Cardiac septum (tissue), 1 donor: ENCODE data around the gene RFX1. TPM values are rescaled to one million over a fixed set of nuclear protein-coding genes. Genes with fewer than 3 reads are reported as not detected.
"Not testable (repeated sequence)": the region's sequence is repeated elsewhere in the genome, so short reads cannot be mapped to it uniquely, and the experiment has no call there.

Experiments
- DNase-seq: peaks from one replicate; pipeline ENCODE4 v3.0.0-alpha.2; 2020; ENCODE audit warnings: low spot score
- intact Hi-C: fragments of 100-400 bp; cut with DNase I; formaldehyde crosslinking; loops from one replicate; pipeline ENCODE4 v1.14.0; 2022
- total RNA-seq: library from RNA; stranded (reverse); fragmentation: NEBNext Ultra II Directional; extraction: Animal tissue kit (Norgen Biotek cat#: 25700); gene quantifications from one replicate; pipeline ENCODE4 v1.2.1, GENCODE V29; 2021
- donor health status: DM: no; HTN: no; CAD: no.

Gene RFX1
- total RNA-seq, 1 donor from 2014 or later, result 13.4 TPM

GRCh38 chr19:13983213-13983889 is 22.8 kb downstream of the RFX1 start:
- DNase-seq, result no peak
- intact Hi-C loops, result no loop called here

- no peak for DNase-seq
- intact Hi-C loops, result no loop called here
Observed at GRCh38 chr19:13982773-13983172, 23.3 kb downstream of the RFX1 start.

GRCh38 chr19:13981988-13982501 is 24.1 kb downstream of the RFX1 start:
- DNase-seq, result no peak
- intact Hi-C loops, result no loop called here

- DNase-seq, result no peak
- intact Hi-C loops, result no loop called here
Observed at GRCh38 chr19:13981467-13981866, 24.7 kb downstream of the RFX1 start.

- intact Hi-C loops, result no loop called here
- DNase-seq, result no peak
Observed at GRCh38 chr19:13981021-13981420, 25.1 kb downstream of the RFX1 start.

- no peak for DNase-seq
- intact Hi-C loops, result no loop called here
Observed at GRCh38 chr19:13980340-13980739, 25.8 kb downstream of the RFX1 start.

GRCh38 chr19:13979686-13980085 is 26.4 kb downstream of the RFX1 start:
- intact Hi-C loops, result no loop called here
- no peak for DNase-seq

- intact Hi-C loops, result no loop called here
- DNase-seq, result no peak
Observed at GRCh38 chr19:13979244-13979615, 26.9 kb downstream of the RFX1 start.

- DNase-seq, result peak; percentile 89
- intact Hi-C loops, result no loop called here
Observed at GRCh38 chr19:13978351-13979243, 27.5 kb downstream of the RFX1 start.

- DNase-seq, result no peak
- intact Hi-C loops, result no loop called here
Observed at GRCh38 chr19:13977803-13978202, 28.3 kb downstream of the RFX1 start.

- DNase-seq, result no peak
- intact Hi-C loops, result no loop called here
Observed at GRCh38 chr19:13976446-13976845, 29.7 kb downstream of the RFX1 start.

GRCh38 chr19:13975870-13976269 is 30.2 kb downstream of the RFX1 start:
- no peak for DNase-seq
- intact Hi-C loops, result no loop called here

GRCh38 chr19:13974073-13974472 is 32.0 kb downstream of the RFX1 start:
- intact Hi-C loops, result no loop called here
- no peak for DNase-seq

GRCh38 chr19:13973479-13973878 is 32.6 kb downstream of the RFX1 start:
- intact Hi-C loops, DNase-seq: not testable (repeated sequence)

GRCh38 chr19:13972368-13973155 is 33.6 kb downstream of the RFX1 start:
- DNase-seq, result no peak
- intact Hi-C loops, result no loop called here

- intact Hi-C loops, DNase-seq: not testable (repeated sequence)
Observed at GRCh38 chr19:13971868-13972267, 34.3 kb downstream of the RFX1 start.

- intact Hi-C loops, result no loop called here
- no peak for DNase-seq
Observed at GRCh38 chr19:13969897-13970296, 36.2 kb downstream of the RFX1 start.

GRCh38 chr19:13968999-13969398 is 37.1 kb downstream of the RFX1 start:
- DNase-seq, result no peak
- intact Hi-C loops, result no loop called here

- intact Hi-C loops, result no loop called here
- no peak for DNase-seq
Observed at GRCh38 chr19:13968383-13968935, 37.7 kb downstream of the RFX1 start.

GRCh38 chr19:13967206-13967605 is 38.9 kb downstream of the RFX1 start:
- DNase-seq, intact Hi-C loops: not testable (repeated sequence)
